Stomach (tissue), 4 donors: ENCODE results near the gene SLC24A4.

Source experiments
- POLR2A ChIP-seq, 4 donors: fragments of 450-650 bp; IDR thresholded peaks; one replicate each; pipeline ENCODE4 v1.6.1; 2016; ENCODE audit warnings: antibody characterized with exemption in 4 of 4, control low read depth in 2 of 4, mild to moderate bottlenecking in 1 of 4, moderate library complexity in 1 of 4
- POLR2AphosphoS5 ChIP-seq, 3 donors: sonication (generic); formaldehyde crosslinking; IDR thresholded peaks; one replicate each; pipeline ENCODE4 v1.6.1; 2016; ENCODE audit warnings: antibody characterized with exemption in 3 of 3
- TF ChIP-seq, protein P1 (sequence below), 7 experiments: fragments of 450-650 bp in 4 of 7; fragments of 200-600 bp in 3 of 7; sonication (generic) in 3 of 7; IDR thresholded peaks; one replicate each; pipeline ENCODE4 v1.5.1; 2016 to 2019; ENCODE audit warnings: antibody characterized with exemption in 7 of 7, control low read depth in 2 of 7, mild to moderate bottlenecking in 1 of 7

DNA sequence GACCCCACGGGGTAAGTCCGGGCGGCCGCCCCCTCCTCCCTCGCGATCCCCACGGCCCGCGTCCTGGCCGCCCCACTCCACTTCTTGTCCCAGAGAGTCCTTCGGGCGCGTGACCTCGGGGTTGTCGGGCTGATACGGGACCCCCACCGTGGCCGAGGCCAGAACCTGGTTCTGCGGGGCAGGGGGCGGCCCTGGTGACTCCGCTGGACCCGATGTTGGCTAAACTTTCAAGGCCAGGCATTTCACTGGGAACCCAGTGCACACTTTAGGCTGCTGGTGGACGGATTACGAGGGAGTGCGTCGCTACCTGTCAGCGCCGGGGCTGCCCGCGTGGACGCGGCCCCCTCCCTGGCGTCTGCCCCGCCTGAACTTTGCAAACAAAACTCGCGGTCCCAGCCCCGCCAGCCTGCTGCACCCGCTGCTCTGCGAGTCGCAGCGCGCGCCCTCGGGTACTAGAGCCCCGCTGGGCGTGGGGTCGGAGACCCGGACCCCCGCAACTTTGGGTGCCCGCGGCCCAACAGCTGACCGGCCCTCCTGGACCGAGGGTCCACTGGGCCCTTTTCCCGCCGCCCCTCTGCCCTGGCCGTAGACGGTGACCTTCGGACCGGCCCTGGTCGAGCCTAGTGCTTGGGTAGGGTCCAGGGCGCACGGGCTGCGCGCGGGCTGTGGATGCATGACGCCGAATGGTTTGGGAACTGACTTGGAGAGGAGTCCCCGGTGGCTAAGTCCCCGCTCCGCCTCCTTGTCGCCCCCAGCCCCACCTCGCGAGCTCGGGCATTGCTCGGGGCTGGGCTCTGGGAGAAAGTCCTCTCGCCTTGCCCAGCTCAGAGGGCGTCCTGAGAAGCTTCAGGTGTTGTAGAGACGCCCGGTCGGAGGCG lies 191.2 kb downstream of the SLC24A4 start:
- TF ChIP-seq, protein P1, sequence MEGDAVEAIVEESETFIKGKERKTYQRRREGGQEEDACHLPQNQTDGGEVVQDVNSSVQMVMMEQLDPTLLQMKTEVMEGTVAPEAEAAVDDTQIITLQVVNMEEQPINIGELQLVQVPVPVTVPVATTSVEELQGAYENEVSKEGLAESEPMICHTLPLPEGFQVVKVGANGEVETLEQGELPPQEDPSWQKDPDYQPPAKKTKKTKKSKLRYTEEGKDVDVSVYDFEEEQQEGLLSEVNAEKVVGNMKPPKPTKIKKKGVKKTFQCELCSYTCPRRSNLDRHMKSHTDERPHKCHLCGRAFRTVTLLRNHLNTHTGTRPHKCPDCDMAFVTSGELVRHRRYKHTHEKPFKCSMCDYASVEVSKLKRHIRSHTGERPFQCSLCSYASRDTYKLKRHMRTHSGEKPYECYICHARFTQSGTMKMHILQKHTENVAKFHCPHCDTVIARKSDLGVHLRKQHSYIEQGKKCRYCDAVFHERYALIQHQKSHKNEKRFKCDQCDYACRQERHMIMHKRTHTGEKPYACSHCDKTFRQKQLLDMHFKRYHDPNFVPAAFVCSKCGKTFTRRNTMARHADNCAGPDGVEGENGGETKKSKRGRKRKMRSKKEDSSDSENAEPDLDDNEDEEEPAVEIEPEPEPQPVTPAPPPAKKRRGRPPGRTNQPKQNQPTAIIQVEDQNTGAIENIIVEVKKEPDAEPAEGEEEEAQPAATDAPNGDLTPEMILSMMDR (IDR thresholded peaks at IDR 0.05), result no peak
- TF ChIP-seq POLR2AphosphoS5 (IDR thresholded peaks at IDR 0.05), result no peak
- TF ChIP-seq POLR2A (IDR thresholded peaks at IDR 0.05), result no peak
